ENCODE data around the gene RIMBP2.

RIMBP2 gene

GRCh38 chr12:130421896-130422295 is 294.2 kb downstream of the RIMBP2 start:
- DNase-seq (ENCODE audit: low read depth) = no peak

DNA sequence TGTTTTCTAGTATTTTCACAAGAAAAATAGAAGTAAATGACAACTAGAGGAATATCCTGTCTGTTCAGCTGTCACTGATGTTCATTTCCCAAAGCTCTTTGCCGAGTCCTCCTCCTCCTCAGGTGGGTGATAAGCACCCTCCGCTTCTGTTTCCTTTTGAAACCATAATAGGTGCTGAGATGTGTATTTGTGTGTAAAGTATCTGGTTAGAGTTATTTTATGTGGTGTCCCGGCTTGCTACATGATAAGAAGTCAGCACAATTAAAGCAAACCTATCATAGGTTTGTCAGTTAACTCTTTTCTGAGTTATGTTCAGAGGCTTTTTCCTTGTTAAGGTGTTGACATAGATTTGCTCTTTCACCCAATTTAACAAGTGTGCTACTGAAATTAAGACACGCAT is 296.0 kb downstream of the RIMBP2 start:
- DNase-seq (ENCODE audit: low read depth) = no peak

GRCh38 chr12:130419116-130419515 is 297.0 kb downstream of the RIMBP2 start:
- DNase-seq (ENCODE audit: low read depth) = no peak

GRCh38 chr12:130418251-130418650 is 297.8 kb downstream of the RIMBP2 start:
- no peak for DNase-seq (ENCODE audit: low read depth)

DNA sequence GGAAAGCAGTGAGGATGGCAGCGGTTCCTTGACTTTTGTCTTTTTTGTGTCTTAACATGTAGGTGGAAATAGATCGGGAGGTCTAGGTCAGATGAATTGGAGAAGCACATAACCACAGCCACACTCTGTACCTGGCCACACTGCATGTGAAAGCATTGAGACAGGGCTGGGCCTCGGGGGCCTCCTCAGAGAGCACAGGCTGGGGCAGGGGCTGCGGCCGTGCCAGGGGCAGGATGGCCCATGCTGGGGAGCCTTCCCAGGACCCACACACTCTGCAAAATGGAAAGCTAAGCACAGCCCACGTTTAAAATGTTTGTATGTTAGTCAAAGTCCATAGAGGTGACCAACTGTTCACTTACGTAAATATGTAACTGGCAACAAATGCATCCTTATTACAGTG is 301.7 kb downstream of the RIMBP2 start:
- DNase-seq (ENCODE audit: low read depth) = no peak

DNA sequence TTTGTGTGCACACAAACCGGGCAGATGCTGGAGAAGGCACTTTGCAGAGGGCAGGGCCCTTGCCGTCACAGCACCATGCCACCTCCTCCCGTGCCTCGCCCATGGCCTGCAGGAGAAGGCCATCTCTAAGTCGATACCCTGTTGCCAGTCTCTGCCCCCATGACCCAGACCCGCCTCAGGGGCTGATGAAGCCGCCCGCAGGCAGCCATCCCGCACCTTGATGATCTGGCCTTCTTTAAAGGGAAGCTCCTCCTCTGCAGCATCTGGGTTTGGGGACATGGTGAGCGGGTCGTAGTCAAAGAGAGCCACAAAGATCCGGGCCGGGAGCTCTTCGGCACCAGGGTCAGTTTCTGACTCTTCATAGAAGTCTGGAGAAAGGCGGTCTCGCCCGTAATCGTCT is 302.2 kb downstream of the RIMBP2 start:
- no peak for DNase-seq (ENCODE audit: low read depth)

DNA sequence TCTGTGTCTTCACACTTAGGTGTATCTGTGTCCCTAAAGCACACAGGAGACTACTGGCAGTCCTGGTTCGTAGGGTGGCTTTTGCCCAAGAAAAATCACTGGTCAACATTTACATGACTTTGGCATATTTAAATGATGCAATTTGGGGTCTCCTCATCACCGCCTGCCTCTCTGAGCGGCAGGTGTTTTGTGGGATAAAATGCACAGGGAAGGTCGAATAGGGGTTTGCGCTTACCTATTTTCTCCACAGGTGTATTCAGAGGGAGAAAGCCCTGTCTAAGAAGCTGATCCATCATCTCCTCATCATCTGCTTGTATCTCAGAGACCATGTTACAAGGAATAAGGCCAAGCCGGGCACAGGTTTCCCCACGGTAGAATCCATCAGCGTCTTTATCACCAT is 303.7 kb downstream of the RIMBP2 start:
- DNase-seq (ENCODE audit: low read depth) = no peak

DNA sequence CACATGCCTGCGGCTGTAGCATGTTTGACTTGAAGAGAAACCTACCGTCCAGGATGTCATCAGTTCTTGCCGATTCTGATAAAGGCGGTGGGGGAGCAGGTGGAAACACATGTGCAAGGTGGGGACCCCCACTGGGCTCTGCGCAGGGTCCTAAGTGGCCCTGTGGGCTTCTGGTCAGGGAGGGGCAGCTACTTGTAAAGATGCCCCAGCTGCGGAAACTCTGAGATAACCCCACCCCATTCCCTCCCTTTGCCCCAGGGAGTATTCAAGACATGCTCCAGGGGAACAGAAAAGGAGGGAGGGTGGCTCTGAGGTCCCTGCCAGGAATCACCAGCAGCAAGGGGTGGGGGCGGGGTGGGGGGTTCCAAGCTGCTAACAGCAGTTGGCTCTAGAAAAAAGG is 310.8 kb downstream of the RIMBP2 start:
- DNase-seq (ENCODE audit: low read depth) = no peak

DNA sequence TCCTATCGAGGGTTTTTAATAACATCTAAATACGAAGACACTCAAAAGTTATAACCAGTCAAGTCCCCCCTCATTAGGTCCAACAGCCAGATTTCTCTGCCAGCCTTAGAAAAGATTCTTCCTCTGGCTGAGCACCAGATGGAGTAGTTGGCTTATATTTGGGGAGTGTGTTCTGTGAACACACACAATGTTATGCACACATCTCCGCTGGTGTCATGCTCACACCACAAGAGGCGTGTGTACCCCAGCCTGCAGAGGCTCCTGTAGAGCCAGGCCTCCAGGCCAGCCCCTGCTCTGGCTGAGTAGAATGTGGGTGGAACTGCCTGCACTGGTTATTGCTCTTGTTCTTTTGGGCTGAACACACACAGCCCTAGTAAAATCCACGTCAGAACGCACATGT is 314.4 kb downstream of the RIMBP2 start:
- DNase-seq (ENCODE audit: low read depth) = no peak

GRCh38 chr12:130398100-130398848 is 317.8 kb downstream of the RIMBP2 start:
- DNase-seq (ENCODE audit: low read depth) = no peak

GRCh38 chr12:130396667-130397066 is 319.4 kb downstream of the RIMBP2 start:
- no peak for DNase-seq (ENCODE audit: low read depth)

GRCh38 chr12:130394906-130395305 is 321.2 kb downstream of the RIMBP2 start:
- no peak for DNase-seq (ENCODE audit: low read depth)

DNA sequence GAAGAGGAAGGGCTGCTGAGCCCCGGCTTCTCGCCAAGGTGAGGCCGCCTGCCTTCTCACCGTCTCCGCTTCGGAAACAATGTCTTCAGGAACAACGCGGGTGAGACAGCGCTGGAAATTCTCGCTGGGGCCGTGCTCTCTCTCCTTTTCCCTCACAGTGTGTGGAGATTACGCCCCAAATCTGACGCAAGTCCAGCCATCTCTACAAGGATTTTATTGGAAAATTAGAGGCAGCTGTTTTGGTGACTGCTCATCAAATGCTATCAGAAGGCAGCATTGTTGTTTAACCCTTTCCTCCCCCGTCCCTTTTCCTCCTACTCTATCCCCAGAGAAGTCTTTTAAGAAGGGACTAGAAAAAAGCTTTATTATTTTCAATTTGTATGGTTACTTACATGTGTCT is 324.9 kb downstream of the RIMBP2 start:
- no peak for DNase-seq (ENCODE audit: low read depth)

DNA sequence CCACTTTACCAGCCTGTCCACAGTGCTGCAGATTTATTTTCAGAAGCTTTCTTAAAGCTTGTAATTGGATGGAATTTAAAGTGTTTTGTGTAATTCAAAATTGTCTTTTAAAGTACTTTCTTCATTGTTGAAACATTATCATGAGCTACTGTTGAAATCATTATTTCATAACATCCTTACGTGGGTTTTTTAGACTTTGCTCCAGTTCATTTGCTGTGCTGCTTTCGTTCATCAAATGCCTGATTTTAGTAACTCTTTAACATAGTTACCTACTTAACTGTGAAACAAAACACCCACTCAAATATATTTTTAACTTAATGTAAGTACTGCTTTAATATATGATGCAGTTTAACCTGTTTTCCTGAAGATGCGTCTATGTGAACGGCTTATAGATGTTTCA is 330.9 kb downstream of the RIMBP2 start:
- no peak for DNase-seq (ENCODE audit: low read depth)

GRCh38 chr12:130384234-130384633 is 331.9 kb downstream of the RIMBP2 start:
- DNase-seq (ENCODE audit: low read depth) = no peak

GRCh38 chr12:130382818-130383217 is 333.3 kb downstream of the RIMBP2 start:
- DNase-seq (ENCODE audit: low read depth) = no peak

- no peak for DNase-seq (ENCODE audit: low read depth)
Observed at GRCh38 chr12:130375296-130376287, 340.5 kb downstream of the RIMBP2 start.

GRCh38 chr12:130374083-130374482 is 342.0 kb downstream of the RIMBP2 start:
- DNase-seq (ENCODE audit: low read depth) = no peak

GRCh38 chr12:130372936-130373335 is 343.2 kb downstream of the RIMBP2 start:
- no peak for DNase-seq (ENCODE audit: low read depth)

GRCh38 chr12:130371296-130371695 is 344.8 kb downstream of the RIMBP2 start:
- DNase-seq (ENCODE audit: low read depth) = no peak

GRCh38 chr12:130369816-130370215 is 346.3 kb downstream of the RIMBP2 start:
- no peak for DNase-seq (ENCODE audit: low read depth)

GRCh38 chr12:130367523-130367922 is 348.6 kb downstream of the RIMBP2 start:
- no peak for DNase-seq (ENCODE audit: low read depth)

DNA sequence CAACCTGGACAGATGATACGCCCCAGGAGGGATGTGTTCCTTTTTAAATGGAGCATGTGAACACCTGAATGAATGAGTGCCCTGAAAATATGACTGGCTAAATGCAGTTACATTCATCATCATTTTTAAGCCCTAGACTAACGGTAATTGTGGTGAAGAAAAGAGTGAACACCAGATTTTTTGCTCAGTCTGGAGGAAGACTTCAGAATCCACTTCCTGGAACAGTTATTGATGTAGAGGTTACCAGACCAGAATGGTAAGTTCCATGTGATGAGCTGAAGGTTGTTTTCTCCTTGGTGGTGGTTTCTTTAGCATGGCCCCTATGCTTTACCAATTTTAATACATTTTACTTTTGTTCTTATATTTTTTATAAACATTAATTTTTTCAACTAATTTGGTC is 349.1 kb downstream of the RIMBP2 start:
- DNase-seq (ENCODE audit: low read depth) = no peak
